Measurements from ENCODE around the gene COBLL1. TPM values are rescaled to one million over a fixed set of nuclear protein-coding genes. Genes with fewer than 3 reads are reported as not detected.

COBLL1 gene
- total and polyA plus RNA-seq, 2 donors (not counting 1 experiment from before 2014, with no cell fraction given), result 10.1 to 11.9 TPM

DNA sequence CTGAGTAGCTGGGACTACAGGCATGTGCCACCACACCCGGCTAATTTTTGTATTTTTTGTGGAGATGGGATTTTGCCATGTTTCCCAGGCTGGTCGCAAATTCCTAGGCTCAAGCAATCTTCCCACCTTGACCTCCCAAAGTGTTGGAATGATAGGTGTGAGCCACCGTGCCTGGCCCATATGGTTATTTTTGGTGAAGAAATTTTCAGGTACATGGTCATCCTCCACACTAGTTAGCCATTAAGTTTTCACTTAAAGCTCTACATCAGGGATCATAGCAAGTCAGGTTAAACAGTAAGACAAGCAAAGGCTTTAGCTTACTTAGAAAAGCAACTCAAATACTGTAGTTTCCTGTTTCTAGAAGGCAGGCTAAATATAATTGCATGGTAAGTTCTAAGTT, 116.1 kb downstream of the COBLL1 start:
- Histone ChIP-seq H3K4me1 (ENCODE audit: control insufficient read depth, extremely low read depth, insufficient read depth, low read length) (no peaks in the 10 kb centered on the region), H3K4me3 (replicated peaks in 1 of 4; ENCODE audit: control extremely low read depth in 1 of 4, insufficient read depth in 1 of 4, low read depth in 3 of 4, low read length in 4 of 4) (no peak overlapping the region), H2AFZ (ENCODE audit: low read length) (no peak overlapping the region), H3K9me3 (ENCODE audit: control insufficient read depth, insufficient read depth, low read depth, low read length) (no peaks in the 10 kb centered on the region), H3K79me2 (ENCODE audit: control insufficient read depth, insufficient read depth, low read length) (no peaks in the 10 kb centered on the region), H4K20me1 (ENCODE audit: control insufficient read depth, extremely low read depth, insufficient read depth, low read length) (no peaks in the 10 kb centered on the region), H3K27ac (ENCODE audit: insufficient read depth, low read length) (no peak overlapping the region), H3K9ac (ENCODE audit: insufficient read depth, low read length) (no peak overlapping the region), H3K36me3 (ENCODE audit: control insufficient read depth, insufficient read depth, low read length) (no peaks in the 10 kb centered on the region), H3K4me2 (ENCODE audit: extremely low read depth, insufficient read depth, low read length) (no peak overlapping the region), H3K27me3 (ENCODE audit: control insufficient read depth, insufficient read depth, low read length) (no peaks in the 10 kb centered on the region)
- TF ChIP-seq CTCF (conservative IDR thresholded peaks at IDR 0.05 in 1 of 2, IDR thresholded peaks at IDR 0.05 in 1 of 2; ENCODE audit: low read depth in 1 of 2, low read length in 2 of 2) (no peak), EZH2 (IDR thresholded peaks at IDR 0.05; ENCODE audit: low read length, missing control alignments) (no peak)
- no peak for DNase-seq (ENCODE audit: low read depth in 2 of 2)

DNA sequence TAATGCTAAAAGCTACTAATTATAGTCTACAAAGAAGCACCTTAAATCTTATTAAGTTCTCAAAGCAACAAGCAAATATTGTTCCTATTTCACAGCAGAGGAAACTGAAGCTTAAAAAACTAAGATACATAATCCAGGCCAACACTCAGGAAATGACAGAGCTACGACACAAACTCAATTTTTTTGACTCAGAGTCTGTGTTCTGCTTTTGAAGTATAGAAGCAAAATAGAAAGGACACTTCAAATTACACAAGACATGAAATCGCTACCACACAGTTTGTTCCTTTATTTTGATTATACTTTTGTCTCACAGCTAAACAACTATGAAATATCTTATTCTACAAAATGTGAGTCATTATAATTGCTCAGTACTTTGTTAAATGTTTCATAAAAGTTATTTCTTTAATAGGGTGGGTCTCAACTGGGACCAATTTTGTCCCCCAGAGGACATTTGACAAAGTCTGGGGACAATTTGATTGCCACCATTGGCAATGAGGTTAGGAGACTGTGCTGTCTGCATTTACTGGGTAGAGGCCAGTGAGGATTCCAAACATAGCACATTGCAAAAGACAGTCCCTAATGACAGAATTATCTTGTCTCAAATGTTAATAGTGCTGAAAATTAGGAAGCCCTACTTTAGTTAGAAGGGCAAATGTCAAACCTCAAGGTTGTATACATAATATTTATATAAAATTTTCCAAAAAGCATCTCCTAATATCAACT, 118.8 kb downstream of the COBLL1 start:
- H3K9ac ChIP-seq (ENCODE audit: insufficient read depth, low read length), result no peak overlapping the region
- H2AFZ ChIP-seq (ENCODE audit: low read length), result no peak overlapping the region
- no peaks in the 10 kb centered on the region for H4K20me1 ChIP-seq (ENCODE audit: control insufficient read depth, extremely low read depth, insufficient read depth, low read length)
- DNase-seq (ENCODE audit: low read depth in 2 of 2), result no peak
- no peaks in the 10 kb centered on the region for H3K36me3 ChIP-seq (ENCODE audit: control insufficient read depth, insufficient read depth, low read length)
- no peak overlapping the region for H3K4me3 ChIP-seq (replicated peaks in 1 of 4; ENCODE audit: control extremely low read depth in 1 of 4, insufficient read depth in 1 of 4, low read depth in 3 of 4, low read length in 4 of 4)
- no peaks in the 10 kb centered on the region for H3K4me1 ChIP-seq (ENCODE audit: control insufficient read depth, extremely low read depth, insufficient read depth, low read length)
- H3K4me2 ChIP-seq (ENCODE audit: extremely low read depth, insufficient read depth, low read length), result no peak overlapping the region
- no peaks in the 10 kb centered on the region for H3K9me3 ChIP-seq (ENCODE audit: control insufficient read depth, insufficient read depth, low read depth, low read length)
- no peak overlapping the region for H3K27ac ChIP-seq (ENCODE audit: insufficient read depth, low read length)
- TF ChIP-seq EZH2 (IDR thresholded peaks at IDR 0.05; ENCODE audit: low read length, missing control alignments), result no peak
- TF ChIP-seq CTCF (conservative IDR thresholded peaks at IDR 0.05 in 1 of 2, IDR thresholded peaks at IDR 0.05 in 1 of 2; ENCODE audit: low read depth in 1 of 2, low read length in 2 of 2), result no peak
- H3K27me3 ChIP-seq (ENCODE audit: control insufficient read depth, insufficient read depth, low read length), result no peaks in the 10 kb centered on the region
- no peaks in the 10 kb centered on the region for H3K79me2 ChIP-seq (ENCODE audit: control insufficient read depth, insufficient read depth, low read length)

- H3K36me3 ChIP-seq (ENCODE audit: control insufficient read depth, insufficient read depth, low read length), result no peaks in the 10 kb centered on the region
- no peak overlapping the region for H3K9ac ChIP-seq (ENCODE audit: insufficient read depth, low read length)
- H2AFZ ChIP-seq (ENCODE audit: low read length), result no peak overlapping the region
- no peak overlapping the region for H3K4me3 ChIP-seq (replicated peaks in 1 of 4; ENCODE audit: control extremely low read depth in 1 of 4, insufficient read depth in 1 of 4, low read depth in 3 of 4, low read length in 4 of 4)
- no peaks in the 10 kb centered on the region for H4K20me1 ChIP-seq (ENCODE audit: control insufficient read depth, extremely low read depth, insufficient read depth, low read length)
- no peak for DNase-seq (ENCODE audit: low read depth in 2 of 2)
- no peak overlapping the region for H3K27ac ChIP-seq (ENCODE audit: insufficient read depth, low read length)
- H3K79me2 ChIP-seq (ENCODE audit: control insufficient read depth, insufficient read depth, low read length), result no peaks in the 10 kb centered on the region
- no peaks in the 10 kb centered on the region for H3K4me1 ChIP-seq (ENCODE audit: control insufficient read depth, extremely low read depth, insufficient read depth, low read length)
- no peak overlapping the region for H3K4me2 ChIP-seq (ENCODE audit: extremely low read depth, insufficient read depth, low read length)
- no peaks in the 10 kb centered on the region for H3K9me3 ChIP-seq (ENCODE audit: control insufficient read depth, insufficient read depth, low read depth, low read length)
- TF ChIP-seq CTCF (conservative IDR thresholded peaks at IDR 0.05 in 1 of 2, IDR thresholded peaks at IDR 0.05 in 1 of 2; ENCODE audit: low read depth in 1 of 2, low read length in 2 of 2) (no peak), EZH2 (IDR thresholded peaks at IDR 0.05; ENCODE audit: low read length, missing control alignments) (no peak)
- H3K27me3 ChIP-seq (ENCODE audit: control insufficient read depth, insufficient read depth, low read length), result no peaks in the 10 kb centered on the region
Measured at GRCh38 chr2:164721430-164721829, 120.2 kb downstream of the COBLL1 start.

Data from fibroblast of lung (primary cell).